Subcutaneous adipose tissue (tissue), 4 donors: Measurements from ENCODE around the gene PDE11A. TPM values are rescaled to one million over a fixed set of nuclear protein-coding genes. Genes with fewer than 3 reads are reported as not detected.

Experiments used
- total RNA-seq, 4 donors: library from RNA; depleted of rRNA; stranded (reverse); fragments of >200 nt; gene quantifications; one replicate each; pipeline ENCODE4 v1.1.0, GENCODE V29; 2016
- TF ChIP-seq, protein P1 (sequence below): fragments of 450-650 bp; IDR thresholded peaks from one replicate; pipeline ENCODE4 v1.5.1; 2016; ENCODE audit warnings: low read depth, mild to moderate bottlenecking, control low read depth, antibody characterized with exemption, moderate library complexity

PDE11A gene
- total RNA-seq, 4 donors from 2014 or later: 0.33 to 1.2 (median 1.1) TPM; not detected in 1

DNA sequence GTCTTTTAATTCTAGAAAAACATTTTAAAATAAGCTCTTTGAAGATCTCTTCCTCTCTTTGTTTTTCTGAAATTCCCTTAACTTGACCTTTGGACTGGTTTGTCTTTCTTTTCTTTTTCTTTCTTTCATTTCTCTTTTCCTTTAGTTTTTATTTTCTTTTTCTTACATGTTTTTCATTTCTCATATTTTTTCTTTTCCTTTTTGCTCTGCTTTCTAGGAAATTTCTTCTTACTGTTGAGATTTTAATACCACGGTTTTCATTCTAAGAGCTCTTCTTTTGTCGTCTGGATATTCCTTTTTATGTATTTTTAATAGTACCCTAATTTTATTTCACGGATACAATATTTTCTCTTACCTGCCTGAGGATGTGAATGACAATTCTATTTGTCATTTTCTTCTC is 342.2 kb downstream of the PDE11A start:
- TF ChIP-seq, protein P1, sequence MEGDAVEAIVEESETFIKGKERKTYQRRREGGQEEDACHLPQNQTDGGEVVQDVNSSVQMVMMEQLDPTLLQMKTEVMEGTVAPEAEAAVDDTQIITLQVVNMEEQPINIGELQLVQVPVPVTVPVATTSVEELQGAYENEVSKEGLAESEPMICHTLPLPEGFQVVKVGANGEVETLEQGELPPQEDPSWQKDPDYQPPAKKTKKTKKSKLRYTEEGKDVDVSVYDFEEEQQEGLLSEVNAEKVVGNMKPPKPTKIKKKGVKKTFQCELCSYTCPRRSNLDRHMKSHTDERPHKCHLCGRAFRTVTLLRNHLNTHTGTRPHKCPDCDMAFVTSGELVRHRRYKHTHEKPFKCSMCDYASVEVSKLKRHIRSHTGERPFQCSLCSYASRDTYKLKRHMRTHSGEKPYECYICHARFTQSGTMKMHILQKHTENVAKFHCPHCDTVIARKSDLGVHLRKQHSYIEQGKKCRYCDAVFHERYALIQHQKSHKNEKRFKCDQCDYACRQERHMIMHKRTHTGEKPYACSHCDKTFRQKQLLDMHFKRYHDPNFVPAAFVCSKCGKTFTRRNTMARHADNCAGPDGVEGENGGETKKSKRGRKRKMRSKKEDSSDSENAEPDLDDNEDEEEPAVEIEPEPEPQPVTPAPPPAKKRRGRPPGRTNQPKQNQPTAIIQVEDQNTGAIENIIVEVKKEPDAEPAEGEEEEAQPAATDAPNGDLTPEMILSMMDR: no peak

DNA sequence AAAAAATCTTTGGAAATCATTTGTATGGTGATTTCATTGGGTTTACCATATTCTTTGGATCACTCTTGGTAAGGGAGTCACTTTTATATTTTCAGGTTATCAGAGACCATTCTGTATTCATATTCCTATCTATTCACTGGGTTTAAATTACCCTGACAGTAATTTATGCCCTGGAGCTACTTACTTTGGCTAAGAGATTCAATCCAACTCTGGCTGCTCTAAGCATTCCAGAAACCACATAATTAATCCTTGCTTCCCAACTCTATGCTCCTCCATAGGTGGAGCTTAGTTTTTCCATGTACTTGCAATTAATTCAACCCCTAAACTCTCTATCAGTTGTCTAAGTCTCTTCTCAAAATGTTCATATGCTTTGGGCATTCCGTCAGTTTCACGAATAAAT is 343.7 kb downstream of the PDE11A start:
- TF ChIP-seq, protein P1: no peak

DNA sequence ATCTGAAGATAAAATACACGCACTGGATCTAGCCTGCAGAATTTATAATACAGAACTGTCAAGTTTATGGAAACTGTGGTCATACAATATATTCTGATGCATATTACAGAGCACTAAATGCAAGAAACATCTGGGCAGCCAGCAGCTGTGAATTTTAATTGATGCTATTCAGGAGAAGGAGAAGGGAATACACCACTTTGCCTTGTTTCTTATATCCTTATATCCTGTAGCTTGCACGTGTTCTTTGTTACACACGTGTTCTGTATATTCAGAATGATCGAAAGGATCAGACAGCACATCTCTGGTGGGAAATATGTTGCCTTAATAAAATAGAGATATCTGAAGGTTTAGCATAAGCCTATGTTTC is 344.2 kb downstream of the PDE11A start:
- TF ChIP-seq, protein P1: no peak

DNA sequence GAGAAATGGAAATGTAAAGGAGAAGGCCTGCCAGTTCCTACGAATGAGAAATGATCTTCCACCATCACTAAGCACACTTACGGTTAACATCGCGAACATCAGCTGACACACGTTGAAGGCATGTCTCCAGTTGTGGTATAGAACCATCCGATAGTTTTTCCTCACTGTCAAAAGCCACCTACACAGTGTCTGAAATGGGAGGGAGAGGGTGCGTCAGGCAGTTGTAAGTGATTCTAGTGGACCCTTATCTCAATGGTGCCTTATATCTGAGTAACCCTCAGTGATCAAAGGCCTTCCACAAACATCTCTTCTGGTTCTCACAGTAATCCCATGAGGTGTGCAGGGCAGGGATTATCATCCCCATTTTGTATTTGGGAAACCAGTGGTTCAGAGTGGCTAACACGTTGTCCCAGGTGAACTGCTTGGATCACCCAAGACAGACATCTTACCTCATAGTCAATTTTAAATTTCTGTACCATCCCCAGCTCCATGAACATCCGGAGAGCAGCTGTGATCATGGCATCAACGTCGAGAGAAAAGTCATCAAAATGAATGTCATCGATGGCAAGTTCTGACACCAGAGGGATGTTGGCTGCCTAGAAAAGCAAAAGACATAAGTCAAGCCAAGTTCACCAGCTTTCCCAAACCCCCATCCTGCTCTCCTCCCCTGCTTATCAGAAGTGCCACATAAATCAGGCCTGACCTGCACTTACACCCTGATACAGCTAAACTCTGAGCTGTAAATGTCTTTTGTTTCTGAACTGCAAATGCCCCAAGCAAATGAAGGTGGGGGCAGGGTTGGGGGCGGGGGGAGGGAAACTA is 344.8 kb downstream of the PDE11A start:
- TF ChIP-seq, protein P1: no peak

DNA sequence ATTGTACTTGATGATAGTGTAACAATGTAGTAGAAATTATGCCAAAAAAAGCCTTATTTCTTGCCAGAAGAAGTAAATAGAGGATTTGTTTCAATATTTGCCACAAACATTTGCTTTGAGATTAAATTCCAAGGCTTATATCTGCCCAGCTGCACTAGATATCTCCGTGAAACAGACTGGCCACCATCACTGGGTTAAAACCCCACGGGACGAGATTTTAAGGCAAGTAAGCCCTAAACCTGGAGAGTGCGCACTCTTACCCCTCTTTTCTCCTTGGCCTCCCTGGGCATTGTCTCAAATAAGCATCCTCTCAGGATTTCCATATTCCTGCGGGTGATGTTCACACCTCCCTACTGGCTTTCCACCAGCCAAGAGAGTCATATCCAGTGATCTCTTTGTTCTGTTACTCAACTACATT is 345.6 kb downstream of the PDE11A start:
- TF ChIP-seq, protein P1: no peak

DNA sequence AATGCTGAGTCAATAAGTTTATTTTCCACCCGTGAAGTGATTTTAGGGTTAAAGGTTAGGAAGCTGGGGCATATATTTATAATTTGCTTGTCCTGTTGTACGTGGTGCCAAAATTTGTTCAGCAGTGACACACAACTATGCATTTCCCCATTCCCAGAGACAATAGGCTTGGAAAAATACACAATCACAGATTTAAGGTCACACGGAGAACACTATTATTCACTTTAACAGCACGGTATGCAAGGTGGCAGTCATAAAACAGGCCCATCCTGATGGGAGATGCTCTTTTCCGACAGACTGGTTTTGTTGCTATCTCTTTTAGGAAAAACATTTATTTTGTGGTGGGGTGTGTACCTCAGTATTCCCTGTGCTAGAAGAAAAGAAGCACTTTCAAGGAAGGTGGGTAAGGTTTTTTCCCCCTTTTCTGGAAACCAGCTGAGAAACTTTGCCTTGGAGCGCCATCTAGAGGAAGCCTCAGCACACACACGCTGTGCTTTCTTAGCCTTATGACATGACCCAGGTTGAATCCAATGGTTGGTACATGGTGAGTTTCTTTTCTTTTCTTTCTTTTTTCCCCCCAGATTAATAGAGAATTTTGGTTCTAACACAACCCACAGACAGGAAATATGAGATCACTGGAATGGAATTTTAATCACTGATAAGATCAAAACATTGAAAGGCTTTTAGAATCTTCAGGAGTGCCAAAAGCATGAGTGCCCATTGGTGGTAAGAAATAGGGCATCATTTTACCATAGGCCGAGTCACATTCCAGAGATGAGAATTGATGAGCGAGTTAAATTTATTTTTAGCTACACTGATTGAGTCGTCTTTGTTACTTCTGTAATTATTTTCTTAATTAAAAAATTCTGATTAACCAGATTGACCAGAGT is 347.9 kb downstream of the PDE11A start:
- TF ChIP-seq, protein P1: no peak

DNA sequence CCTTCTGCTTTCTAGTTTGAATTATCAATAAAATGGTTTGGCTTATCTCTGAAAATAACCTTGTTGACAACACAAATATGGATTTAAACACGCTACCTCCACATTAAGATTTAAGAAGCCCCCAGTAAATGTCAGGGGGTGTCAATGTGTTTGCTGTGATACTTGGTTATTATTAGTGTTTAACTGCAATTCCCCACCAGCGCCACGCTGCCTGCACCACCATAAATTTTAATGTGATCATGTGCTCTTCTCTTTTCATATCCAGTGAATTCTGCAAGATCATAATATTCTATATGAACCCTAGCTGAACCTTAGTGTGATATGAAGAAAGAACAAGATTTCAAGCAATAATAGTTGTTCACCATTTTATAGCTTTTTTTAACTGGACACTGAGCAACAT is 349.3 kb downstream of the PDE11A start:
- TF ChIP-seq, protein P1: no peak
